ENCODE data around the gene NEURL1.

DNA sequence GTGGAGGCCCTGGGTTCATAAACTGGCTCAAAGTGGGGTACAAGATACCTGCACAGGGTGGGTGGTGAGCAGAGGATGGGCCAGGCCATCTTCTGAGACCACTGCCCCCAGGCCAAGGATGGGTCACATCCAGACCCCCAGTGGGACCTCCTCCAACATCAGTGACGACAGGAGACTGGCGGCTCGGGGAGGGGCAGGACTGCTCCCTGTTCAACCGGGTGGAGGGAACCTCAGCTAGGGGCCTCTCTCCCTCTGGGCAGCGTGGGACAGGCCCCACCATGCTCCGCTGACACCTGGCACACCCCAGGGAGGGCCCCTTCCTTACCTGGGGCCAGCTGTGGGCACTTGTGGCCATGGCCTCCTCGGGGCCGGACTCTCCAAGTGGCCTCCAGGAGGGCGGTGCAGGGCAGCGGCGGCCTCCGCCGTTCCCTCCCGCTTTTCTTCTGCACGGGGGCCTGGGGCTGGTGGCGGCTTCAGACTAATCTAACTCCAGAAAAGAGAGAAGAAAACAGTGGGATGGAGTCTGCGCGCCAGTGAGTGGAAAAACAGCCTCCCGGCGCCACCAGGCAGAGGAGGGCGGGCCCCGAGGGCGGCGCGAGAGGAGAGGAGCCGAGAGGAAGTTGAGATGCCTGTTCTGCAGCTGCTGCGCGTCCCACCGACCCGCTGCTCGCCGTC, 41.5 kb upstream of the NEURL1 start, which contains the start of gene CALHM2:
- TF ChIP-seq, protein P1, sequence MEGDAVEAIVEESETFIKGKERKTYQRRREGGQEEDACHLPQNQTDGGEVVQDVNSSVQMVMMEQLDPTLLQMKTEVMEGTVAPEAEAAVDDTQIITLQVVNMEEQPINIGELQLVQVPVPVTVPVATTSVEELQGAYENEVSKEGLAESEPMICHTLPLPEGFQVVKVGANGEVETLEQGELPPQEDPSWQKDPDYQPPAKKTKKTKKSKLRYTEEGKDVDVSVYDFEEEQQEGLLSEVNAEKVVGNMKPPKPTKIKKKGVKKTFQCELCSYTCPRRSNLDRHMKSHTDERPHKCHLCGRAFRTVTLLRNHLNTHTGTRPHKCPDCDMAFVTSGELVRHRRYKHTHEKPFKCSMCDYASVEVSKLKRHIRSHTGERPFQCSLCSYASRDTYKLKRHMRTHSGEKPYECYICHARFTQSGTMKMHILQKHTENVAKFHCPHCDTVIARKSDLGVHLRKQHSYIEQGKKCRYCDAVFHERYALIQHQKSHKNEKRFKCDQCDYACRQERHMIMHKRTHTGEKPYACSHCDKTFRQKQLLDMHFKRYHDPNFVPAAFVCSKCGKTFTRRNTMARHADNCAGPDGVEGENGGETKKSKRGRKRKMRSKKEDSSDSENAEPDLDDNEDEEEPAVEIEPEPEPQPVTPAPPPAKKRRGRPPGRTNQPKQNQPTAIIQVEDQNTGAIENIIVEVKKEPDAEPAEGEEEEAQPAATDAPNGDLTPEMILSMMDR (conservative IDR thresholded peaks at IDR 0.05): no peak
- no peak for TF ChIP-seq ZFX (IDR thresholded peaks at IDR 0.05)

All from C4-2B (cell line).